ENCODE results near the gene DNAAF6.

Gene DNAAF6

GRCh38 chrX:107228486-107228819 is 22.0 kb downstream of the DNAAF6 start:
- Histone ChIP-seq H3K27ac (ENCODE audit: low read length) (no peak overlapping the region), H3K9ac (ENCODE audit: low read length) (no peak overlapping the region), H3K4me1 (ENCODE audit: low read length) (no peaks in the 10 kb centered on the region), H2AFZ (ENCODE audit: low read length) (no peak overlapping the region), H3K27me3 (replicated peaks; ENCODE audit: insufficient read depth, low read length) (no peaks in the 10 kb centered on the region), H3K36me3 (replicated peaks; ENCODE audit: insufficient read depth, low read length) (no peaks in the 10 kb centered on the region), H3K9me3 (replicated peaks; ENCODE audit: insufficient read depth, low read length) (no peaks in the 10 kb centered on the region), H3K4me3 (ENCODE audit: low read length) (no peak overlapping the region), H3K4me2 (ENCODE audit: low read depth, low read length) (no peak overlapping the region), H3K79me2 (ENCODE audit: low read length) (no peaks in the 10 kb centered on the region), H3F3A (ENCODE audit: insufficient read depth, low read length) (no peaks in the 10 kb centered on the region), H4K20me1 (ENCODE audit: insufficient read depth, low read length) (no peaks in the 10 kb centered on the region), H3K9me2 (replicated peaks; ENCODE audit: insufficient read depth, low read length) (no peaks in the 10 kb centered on the region)
- no peak for DNase-seq
- TF ChIP-seq EZH2 (optimal IDR thresholded peaks at IDR 0.05; ENCODE audit: low read depth, low read length) (no peak), EZH2phosphoT487 (IDR thresholded peaks at IDR 0.05; ENCODE audit: low read length) (no peak)
- TF ChIP-seq, protein P1, sequence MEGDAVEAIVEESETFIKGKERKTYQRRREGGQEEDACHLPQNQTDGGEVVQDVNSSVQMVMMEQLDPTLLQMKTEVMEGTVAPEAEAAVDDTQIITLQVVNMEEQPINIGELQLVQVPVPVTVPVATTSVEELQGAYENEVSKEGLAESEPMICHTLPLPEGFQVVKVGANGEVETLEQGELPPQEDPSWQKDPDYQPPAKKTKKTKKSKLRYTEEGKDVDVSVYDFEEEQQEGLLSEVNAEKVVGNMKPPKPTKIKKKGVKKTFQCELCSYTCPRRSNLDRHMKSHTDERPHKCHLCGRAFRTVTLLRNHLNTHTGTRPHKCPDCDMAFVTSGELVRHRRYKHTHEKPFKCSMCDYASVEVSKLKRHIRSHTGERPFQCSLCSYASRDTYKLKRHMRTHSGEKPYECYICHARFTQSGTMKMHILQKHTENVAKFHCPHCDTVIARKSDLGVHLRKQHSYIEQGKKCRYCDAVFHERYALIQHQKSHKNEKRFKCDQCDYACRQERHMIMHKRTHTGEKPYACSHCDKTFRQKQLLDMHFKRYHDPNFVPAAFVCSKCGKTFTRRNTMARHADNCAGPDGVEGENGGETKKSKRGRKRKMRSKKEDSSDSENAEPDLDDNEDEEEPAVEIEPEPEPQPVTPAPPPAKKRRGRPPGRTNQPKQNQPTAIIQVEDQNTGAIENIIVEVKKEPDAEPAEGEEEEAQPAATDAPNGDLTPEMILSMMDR (IDR thresholded peaks at IDR 0.05; ENCODE audit: low read length): no peak

DNA sequence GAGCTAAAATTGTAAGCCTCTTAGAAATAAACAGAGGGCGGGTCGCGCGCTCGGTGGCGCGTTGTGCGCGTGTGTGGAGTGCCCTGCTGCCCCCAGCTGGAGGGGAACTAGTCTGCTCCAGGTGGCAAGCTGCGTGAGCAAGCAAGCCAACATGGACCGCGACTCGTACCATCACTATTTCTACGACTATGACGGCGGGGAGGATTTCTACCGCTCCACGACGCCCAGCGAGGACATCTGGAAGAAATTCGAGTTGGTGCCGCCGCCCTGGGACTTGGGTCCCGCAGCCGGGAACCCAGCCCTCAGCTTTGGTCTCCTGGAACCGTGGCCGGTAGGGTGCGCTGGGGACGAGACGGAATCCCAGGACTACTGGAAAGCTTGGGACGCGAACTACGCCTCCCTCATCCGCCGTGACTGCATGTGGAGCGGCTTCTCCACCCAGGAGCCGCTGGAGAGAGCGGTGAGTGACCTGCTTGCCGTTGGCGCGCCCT is 66.1 kb downstream of the DNAAF6 start:
- Histone ChIP-seq H3K79me2 (ENCODE audit: low read length) (no peaks in the 10 kb centered on the region), H3K4me1 (ENCODE audit: low read length) (no peaks in the 10 kb centered on the region), H3K36me3 (replicated peaks; ENCODE audit: insufficient read depth, low read length) (no peaks in the 10 kb centered on the region), H3K9me2 (replicated peaks; ENCODE audit: insufficient read depth, low read length) (no peaks in the 10 kb centered on the region), H3K4me3 (ENCODE audit: low read length) (no peak overlapping the region), H3K4me2 (ENCODE audit: low read depth, low read length) (no peak overlapping the region), H3F3A (ENCODE audit: insufficient read depth, low read length) (no peaks in the 10 kb centered on the region), H3K9me3 (replicated peaks; ENCODE audit: insufficient read depth, low read length) (no peaks in the 10 kb centered on the region), H3K9ac (ENCODE audit: low read length) (no peak overlapping the region), H4K20me1 (ENCODE audit: insufficient read depth, low read length) (no peaks in the 10 kb centered on the region), H3K27me3 (replicated peaks; ENCODE audit: insufficient read depth, low read length) (no peaks in the 10 kb centered on the region), H3K27ac (ENCODE audit: low read length) (no peak overlapping the region), H2AFZ (ENCODE audit: low read length) (no peak overlapping the region)
- TF ChIP-seq EZH2phosphoT487 (IDR thresholded peaks at IDR 0.05; ENCODE audit: low read length): no peak
- TF ChIP-seq EZH2 (optimal IDR thresholded peaks at IDR 0.05; ENCODE audit: low read depth, low read length): no peak
- TF ChIP-seq, protein P1 (IDR thresholded peaks at IDR 0.05; ENCODE audit: low read length): no peak
- no peak for DNase-seq

DNA sequence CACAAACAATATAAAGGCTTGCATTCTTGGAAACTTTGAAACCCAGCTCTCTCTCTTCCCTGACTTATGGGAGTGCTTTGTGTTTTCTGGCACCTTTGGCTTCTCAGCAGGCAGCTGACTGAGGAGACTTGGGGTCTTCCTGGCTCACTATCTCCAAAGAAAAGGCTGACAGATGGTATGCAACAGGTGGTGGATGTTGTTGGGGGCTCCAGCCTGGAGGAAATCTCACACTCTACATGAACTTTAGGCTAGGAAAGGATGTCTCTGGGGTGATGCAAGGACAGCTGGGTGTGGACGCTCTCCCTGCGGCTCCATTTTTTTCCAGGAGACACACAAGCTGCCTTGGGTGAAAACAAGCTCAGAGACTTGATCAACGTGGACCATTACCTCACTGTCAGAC is 67.4 kb downstream of the DNAAF6 start:
- Histone ChIP-seq H2AFZ (ENCODE audit: low read length) (no peak overlapping the region), H3K4me1 (ENCODE audit: low read length) (no peaks in the 10 kb centered on the region), H3K4me2 (ENCODE audit: low read depth, low read length) (no peak overlapping the region), H3K4me3 (ENCODE audit: low read length) (no peak overlapping the region), H3K36me3 (replicated peaks; ENCODE audit: insufficient read depth, low read length) (no peaks in the 10 kb centered on the region), H3K79me2 (ENCODE audit: low read length) (no peaks in the 10 kb centered on the region), H3K27me3 (replicated peaks; ENCODE audit: insufficient read depth, low read length) (no peaks in the 10 kb centered on the region), H3K9ac (ENCODE audit: low read length) (no peak overlapping the region), H3K27ac (ENCODE audit: low read length) (no peak overlapping the region), H3K9me3 (replicated peaks; ENCODE audit: insufficient read depth, low read length) (no peaks in the 10 kb centered on the region), H4K20me1 (ENCODE audit: insufficient read depth, low read length) (no peaks in the 10 kb centered on the region), H3K9me2 (replicated peaks; ENCODE audit: insufficient read depth, low read length) (no peaks in the 10 kb centered on the region), H3F3A (ENCODE audit: insufficient read depth, low read length) (no peaks in the 10 kb centered on the region)
- no peak for DNase-seq
- TF ChIP-seq EZH2phosphoT487 (IDR thresholded peaks at IDR 0.05; ENCODE audit: low read length) (no peak), EZH2 (optimal IDR thresholded peaks at IDR 0.05; ENCODE audit: low read depth, low read length) (no peak)
- TF ChIP-seq, protein P1 (IDR thresholded peaks at IDR 0.05; ENCODE audit: low read length): no peak
